IPS-NIHi11 (cell line): Measurements from ENCODE around the gene DAAM1.
A peak's percentile ranks its signal among the peaks of the same experiment; 100 is the strongest.

Experiments used
- DNase-seq: peaks from one replicate; pipeline ENCODE4 v3.0.0; 2012; ENCODE audit warnings: mixed read lengths, low spot score

DAAM1 gene

GRCh38 chr14:59362513-59362912 is 174.0 kb downstream of the DAAM1 start:
- DNase-seq, result no peak

- DNase-seq, result no peak
Observed at GRCh38 chr14:59363531-59364226, 175.2 kb downstream of the DAAM1 start.

GRCh38 chr14:59370158-59370742 is 181.8 kb downstream of the DAAM1 start:
- DNase-seq, result no peak

GRCh38 chr14:59371771-59372170 is 183.3 kb downstream of the DAAM1 start:
- no peak for DNase-seq

DNA sequence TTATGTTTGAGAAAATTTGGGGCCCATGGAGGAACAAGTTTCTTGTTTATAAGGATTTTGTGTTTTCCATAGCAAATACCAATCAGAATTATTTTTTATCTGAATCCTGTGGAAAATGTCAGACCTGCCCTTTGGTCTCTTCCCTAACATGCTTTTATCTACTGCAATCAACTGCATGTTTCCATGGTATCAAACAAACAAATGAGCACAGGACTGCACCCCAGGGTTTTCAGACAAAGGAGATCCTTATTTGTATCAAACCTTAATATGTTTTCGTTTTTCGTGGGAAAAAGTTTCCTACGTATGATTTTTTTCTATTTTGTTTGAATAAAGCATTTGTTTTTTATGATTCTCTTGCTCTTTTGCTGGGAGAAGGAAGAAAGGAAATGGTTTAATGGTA is 185.6 kb downstream of the DAAM1 start:
- no peak for DNase-seq

- no peak for DNase-seq
Observed at GRCh38 chr14:59376686-59377085, 188.2 kb downstream of the DAAM1 start.

DNA sequence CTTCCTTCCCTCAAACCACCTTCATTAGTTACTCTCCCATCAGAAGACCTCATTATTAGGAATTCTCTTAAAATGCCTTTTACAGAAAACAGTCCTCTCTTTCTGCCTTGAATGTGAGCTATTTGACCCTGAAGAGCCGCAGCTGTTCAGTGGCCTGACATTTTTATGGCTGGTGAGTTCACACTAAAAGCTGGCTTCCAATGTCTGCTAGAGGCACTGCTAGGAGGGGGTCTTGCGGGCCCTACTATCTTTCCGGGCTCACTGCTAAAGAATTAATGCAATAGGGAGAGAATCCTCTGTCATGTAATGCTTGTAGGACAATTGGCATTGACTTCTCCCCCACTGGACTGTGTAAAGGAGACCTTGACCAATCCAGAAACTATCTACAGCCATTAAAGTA is 189.0 kb downstream of the DAAM1 start:
- DNase-seq, result no peak

DNA sequence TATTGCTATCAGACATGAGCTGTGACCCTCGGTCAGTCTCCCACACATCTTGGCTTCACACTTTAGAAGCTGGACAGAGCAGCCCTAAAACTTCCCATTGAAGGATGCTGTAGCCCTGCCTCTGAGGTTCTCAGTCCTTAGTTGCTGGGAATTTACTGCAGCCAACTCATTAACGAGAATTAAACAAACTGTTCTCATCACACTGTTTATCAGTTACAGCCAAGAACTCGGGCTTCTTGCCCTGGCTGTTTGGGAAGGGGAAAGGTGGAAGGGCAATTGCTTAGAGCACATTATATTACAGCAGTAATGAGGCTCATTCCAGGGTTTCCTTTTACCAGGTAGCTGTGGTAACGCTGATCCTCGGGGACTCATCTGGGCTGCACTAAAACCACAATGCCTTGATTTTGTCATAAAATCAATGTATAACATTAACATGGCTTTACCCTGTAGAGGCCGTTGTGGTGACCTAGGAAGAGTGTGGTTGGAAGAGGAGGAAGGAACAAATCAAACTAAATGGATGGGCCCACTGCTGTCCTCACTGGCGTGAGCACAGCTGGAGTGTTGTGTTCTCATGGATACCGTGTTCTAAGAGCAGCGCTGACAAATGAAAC is 189.6 kb downstream of the DAAM1 start:
- no peak for DNase-seq

DNA sequence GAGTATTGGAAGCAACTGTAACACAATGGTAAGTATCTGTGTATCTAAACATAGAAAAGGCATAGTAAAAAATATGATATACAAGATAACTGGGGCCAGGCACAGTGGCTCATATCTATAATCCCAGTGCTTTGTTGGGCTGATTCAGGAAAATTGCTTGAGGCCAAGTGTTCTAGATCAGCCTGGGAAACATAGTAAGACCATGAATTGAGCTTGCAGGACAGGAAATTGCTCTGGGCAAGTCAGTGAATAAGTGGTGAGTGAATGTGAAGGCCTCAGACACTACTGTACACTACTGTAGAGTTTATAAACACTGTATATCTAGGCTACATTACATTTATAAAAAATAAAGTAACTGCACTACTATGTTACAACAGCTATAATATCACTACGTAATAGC is 201.5 kb downstream of the DAAM1 start:
- DNase-seq, result no peak

GRCh38 chr14:59391388-59391787 is 202.9 kb downstream of the DAAM1 start:
- no peak for DNase-seq

DNA sequence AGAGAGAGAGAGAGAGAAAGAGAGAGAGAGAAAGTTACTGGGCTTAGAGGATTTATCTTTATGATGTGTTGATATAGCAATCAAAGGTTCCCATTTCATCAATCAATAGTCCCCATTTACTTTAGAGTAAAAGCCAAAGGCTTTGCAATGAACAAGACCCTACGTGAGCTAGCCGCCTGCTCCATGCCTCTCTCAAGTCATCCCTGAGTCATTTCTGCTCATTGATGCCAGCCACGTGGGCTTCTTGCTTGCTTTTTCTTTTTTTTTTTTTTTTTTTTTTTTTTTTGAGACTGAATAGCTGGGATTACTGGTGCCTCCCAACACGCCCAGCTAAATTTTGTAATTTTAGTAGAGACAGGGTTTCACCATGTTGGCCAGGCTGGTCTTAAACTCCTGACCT is 205.8 kb downstream of the DAAM1 start:
- no peak for DNase-seq

DNA sequence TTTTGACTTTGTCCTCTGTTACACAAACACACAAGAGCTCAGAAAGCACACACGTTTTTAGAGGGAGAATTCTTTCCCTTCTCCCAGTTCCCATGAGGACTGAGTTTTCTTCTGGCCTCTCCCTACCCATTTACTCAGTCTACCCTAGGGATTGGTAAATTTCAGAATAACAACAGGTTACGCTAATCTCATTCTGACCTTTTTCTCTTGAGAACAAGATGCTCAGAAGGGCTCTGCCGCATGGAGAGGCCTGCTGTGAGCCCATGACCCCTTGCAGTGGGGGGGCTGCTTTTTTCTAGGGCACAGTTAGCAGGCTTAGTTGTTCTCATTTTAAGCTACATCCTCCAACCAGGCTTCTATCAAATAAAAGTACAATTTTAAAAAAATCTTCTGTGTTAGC is 207.2 kb downstream of the DAAM1 start:
- DNase-seq, result peak; percentile 14

DNA sequence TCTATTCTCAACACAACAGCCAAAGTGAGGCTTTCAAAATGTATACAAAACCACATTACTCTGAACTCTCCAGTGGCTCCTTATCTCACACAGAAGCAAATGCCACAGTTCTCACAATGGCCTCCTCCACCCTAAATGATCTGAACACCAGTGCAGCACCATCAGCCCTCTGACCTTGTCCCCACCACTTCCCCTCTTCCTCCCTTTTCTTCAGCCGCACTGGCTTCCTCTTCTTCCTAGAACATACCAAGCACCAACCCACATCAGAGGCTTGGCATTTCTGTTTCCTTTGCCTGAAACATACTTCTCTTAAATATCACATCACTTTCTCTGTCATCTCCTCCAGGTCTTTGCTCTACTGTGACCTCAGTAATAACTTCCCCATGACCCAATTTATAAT is 210.4 kb downstream of the DAAM1 start:
- no peak for DNase-seq

DNA sequence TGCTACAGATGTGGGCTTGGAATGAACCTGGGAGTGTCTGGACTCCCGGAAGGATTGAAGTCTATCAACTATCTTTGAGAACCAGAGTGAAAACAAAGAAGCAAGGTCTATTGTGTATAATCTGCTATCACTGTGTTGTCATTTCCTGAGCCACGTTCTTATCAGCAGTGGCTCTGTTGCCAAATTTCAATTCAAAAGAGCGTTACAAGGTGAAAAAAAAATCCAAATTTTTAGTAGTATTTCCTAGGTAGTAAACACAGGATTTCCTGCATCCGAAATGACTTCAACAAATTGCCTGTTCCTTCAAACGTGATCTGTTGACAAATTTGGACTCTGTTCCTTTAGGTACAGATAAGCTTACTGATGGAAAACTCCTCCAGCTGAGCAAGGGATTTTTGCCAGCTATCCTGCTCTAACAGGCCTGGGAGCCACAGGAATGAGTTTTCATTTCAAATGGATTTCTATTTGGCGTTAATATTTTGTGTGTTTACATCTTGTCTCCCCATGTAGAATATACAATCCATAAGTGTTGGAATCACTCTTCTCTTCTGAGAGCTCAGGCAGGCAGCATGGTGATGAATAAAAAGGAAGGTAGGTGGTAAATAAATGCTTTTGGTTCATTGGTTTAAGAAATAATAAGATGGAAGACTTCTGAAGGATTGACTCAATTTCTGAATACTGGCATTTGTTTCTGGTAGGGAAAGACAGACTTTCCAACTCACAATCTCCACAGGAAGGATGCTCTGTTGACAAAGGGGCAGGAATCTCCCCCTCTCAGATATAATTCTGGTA is 218.2 kb downstream of the DAAM1 start:
- no peak for DNase-seq

- DNase-seq, result no peak
Observed at GRCh38 chr14:59407246-59408010, 219.0 kb downstream of the DAAM1 start.

DNA sequence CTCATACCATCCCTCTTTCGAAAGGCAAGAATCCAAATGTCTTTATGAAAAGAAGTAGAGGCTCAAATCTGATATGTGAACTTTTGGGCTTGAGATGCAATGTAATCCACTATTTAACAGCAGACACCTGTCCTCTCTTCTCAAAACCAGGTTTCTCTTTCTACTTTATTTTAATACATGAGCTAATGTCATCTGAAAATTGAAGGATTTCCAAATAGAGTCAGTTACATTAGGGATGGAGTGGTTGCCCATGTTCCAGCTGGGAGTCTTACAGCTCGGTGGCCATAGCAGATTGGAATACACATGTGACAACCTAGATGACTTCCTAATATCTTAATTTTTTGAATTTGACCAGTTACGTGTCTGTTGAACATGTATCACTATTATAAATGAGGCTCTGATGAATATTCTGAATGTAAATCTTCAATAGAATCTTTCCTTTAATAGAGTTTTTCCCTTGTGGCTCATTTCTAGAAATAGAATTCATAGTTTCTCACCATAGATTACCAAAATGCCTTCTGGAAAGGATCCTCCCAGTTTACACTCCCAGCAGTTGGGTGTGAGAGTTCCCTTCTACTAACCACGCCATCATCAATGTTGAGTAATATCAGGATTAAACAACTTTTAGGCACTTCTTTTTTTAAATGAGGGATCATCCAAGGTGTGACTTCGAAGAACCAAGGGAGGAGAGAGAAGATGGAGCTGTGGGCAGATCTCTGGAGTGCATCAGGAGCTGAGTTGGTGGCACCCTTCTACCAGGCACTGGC is 227.6 kb downstream of the DAAM1 start:
- no peak for DNase-seq

DNA sequence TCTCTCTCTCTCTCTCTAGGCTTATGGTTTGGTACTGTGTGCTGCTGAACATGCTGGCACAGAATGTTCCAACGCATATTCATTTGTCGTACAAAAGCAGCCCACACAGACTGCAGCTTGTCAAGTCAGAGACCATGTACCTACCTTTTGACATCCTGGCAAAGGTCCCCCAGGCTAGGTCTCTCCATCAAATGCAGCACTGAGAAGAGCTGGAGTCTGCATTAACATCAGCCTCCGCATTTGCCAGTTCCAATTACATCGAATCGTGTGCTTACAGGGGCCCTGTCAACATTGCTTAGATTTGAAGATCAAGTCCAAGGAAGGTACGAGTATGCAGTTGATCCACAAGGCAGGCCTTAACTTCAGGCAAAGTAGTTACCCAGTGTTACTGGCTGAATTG is 228.8 kb downstream of the DAAM1 start:
- no peak for DNase-seq

DNA sequence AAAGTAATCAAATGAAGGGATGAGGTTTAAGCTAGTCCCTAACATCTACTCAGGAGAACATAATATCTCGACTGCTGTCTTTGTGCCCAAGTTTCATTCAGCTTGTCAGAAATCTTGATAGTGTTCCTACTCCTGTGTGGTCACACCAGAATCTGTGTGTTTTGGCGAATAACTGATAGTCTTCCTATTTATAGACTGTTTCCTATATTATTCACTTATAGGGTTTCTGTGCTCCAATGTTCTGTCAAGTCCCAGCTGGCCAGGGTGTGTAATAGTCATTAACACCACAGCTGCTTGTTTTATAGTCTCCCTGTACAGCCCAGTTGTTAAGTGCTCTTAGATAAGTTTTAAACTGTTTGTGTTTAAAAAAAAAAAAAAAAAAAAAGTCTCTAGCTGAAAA is 230.8 kb downstream of the DAAM1 start:
- no peak for DNase-seq
